ENCODE results near the gene C1QTNF1. TPM values are rescaled to one million over a fixed set of nuclear protein-coding genes. Genes with fewer than 3 reads are reported as not detected.

Gene C1QTNF1
- total and polyA plus RNA-seq, 4 donors, result 7.4 to 84.5 (median 30.0) TPM

GRCh38 chr17:79071161-79071740, 47.3 kb downstream of the C1QTNF1 start:
- Histone ChIP-seq H3K4me1 (ENCODE audit: control insufficient read depth in 5 of 5, insufficient read depth in 5 of 5, low read length in 5 of 5) (peaks cover 0 to 8% (median 5%) of the 10 kb centered on the region in 5 donors), H3K9me3 (ENCODE audit: control insufficient read depth in 4 of 4, insufficient read depth in 3 of 4, low read length in 3 of 4) (no peaks in the 10 kb centered on the region), H3K9ac (ENCODE audit: insufficient read depth in 1 of 2, low read length in 2 of 2) (no peak overlapping the region), H3K36me3 (ENCODE audit: control insufficient read depth in 4 of 4, insufficient read depth in 4 of 4, low read length in 4 of 4) (no peaks in the 10 kb centered on the region), H3K4me3 (no peak overlapping the region), H3K27ac (ENCODE audit: low read depth in 1 of 2, low read length in 1 of 2) (no peak overlapping the region), H3K27me3 (ENCODE audit: control insufficient read depth in 3 of 3, insufficient read depth in 3 of 3, low read length in 2 of 3) (no peaks in the 10 kb centered on the region)
- WGBS, 2 donors, result 86 to 93% methylated on average over 6 of the region's 6 CpGs
- TF ChIP-seq CTCF (IDR thresholded peaks at IDR 0.05; ENCODE audit: control extremely low read depth, extremely low read depth), result no peak
- ATAC-seq (ENCODE audit: insufficient read depth, low FRiP score) (no peak), DNase-seq (no peak)

- DNase-seq, result no peak
Observed at GRCh38 chr17:79072544-79072943, 48.6 kb downstream of the C1QTNF1 start.

GRCh38 chr17:79073016-79073705, 49.2 kb downstream of the C1QTNF1 start:
- Histone ChIP-seq H3K4me1 (ENCODE audit: control insufficient read depth in 5 of 5, insufficient read depth in 5 of 5, low read length in 5 of 5) (peaks cover 0 to 8% (median 5%) of the 10 kb centered on the region in 5 donors), H3K9me3 (ENCODE audit: control insufficient read depth in 4 of 4, insufficient read depth in 3 of 4, low read length in 3 of 4) (no peaks in the 10 kb centered on the region), H3K36me3 (ENCODE audit: control insufficient read depth in 4 of 4, insufficient read depth in 4 of 4, low read length in 4 of 4) (peaks cover 0 to 3% (median 0%) of the 10 kb centered on the region in 4 donors), H3K4me3 (no peak overlapping the region), H3K27ac (ENCODE audit: low read depth in 1 of 2, low read length in 1 of 2) (no peak overlapping the region), H3K27me3 (ENCODE audit: control insufficient read depth in 3 of 3, insufficient read depth in 3 of 3, low read length in 2 of 3) (no peaks in the 10 kb centered on the region), H3K9ac (ENCODE audit: insufficient read depth in 1 of 2, low read length in 2 of 2) (no peak overlapping the region)
- WGBS, 2 donors, result 94 to 97% methylated on average over 8 of the region's 8 CpGs
- ATAC-seq (ENCODE audit: insufficient read depth, low FRiP score) (no peak), DNase-seq (no peak)
- no peak for TF ChIP-seq CTCF (IDR thresholded peaks at IDR 0.05; ENCODE audit: control extremely low read depth, extremely low read depth)

More at GRCh38 chr17:79072544-79072943, 48.6 kb downstream of the C1QTNF1 start:
- H3K4me1 ChIP-seq (ENCODE audit: control insufficient read depth in 5 of 5, insufficient read depth in 5 of 5, low read length in 5 of 5), result peaks cover 0 to 8% (median 5%) of the 10 kb centered on the region in 5 donors
- no peak overlapping the region for H3K4me3 ChIP-seq
- no peak for ATAC-seq (ENCODE audit: insufficient read depth, low FRiP score)
- H3K27ac ChIP-seq (ENCODE audit: low read depth in 1 of 2, low read length in 1 of 2), result no peak overlapping the region
- no peak overlapping the region for H3K9ac ChIP-seq (ENCODE audit: insufficient read depth in 1 of 2, low read length in 2 of 2)
- 91 to 93% methylated on average over 10 of the region's 10 CpGs for WGBS, 2 donors
- peaks cover 0 to under 1% (median 0%) of the 10 kb centered on the region in 4 donors for H3K36me3 ChIP-seq (ENCODE audit: control insufficient read depth in 4 of 4, insufficient read depth in 4 of 4, low read length in 4 of 4)
- no peak for TF ChIP-seq CTCF (IDR thresholded peaks at IDR 0.05; ENCODE audit: control extremely low read depth, extremely low read depth)
- no peaks in the 10 kb centered on the region for H3K27me3 ChIP-seq (ENCODE audit: control insufficient read depth in 3 of 3, insufficient read depth in 3 of 3, low read length in 2 of 3)
- no peaks in the 10 kb centered on the region for H3K9me3 ChIP-seq (ENCODE audit: control insufficient read depth in 4 of 4, insufficient read depth in 3 of 4, low read length in 3 of 4)
